ENCODE measurements around the gene LAMP1.
"Not testable (repeated sequence)": the region's sequence is repeated elsewhere in the genome, so short reads cannot be mapped to it uniquely, and the experiment has no call there.

Gene LAMP1

GRCh38 chr13:113296823-113297369, at the start of gene LAMP1:
Gene LAMP1, plus strand, starts transcription at chr13:113297239. Its CDS starts 196 bp downstream, at chr13:113297435.
- DNase-seq (ENCODE audit: low spot score) = peak; percentile 99

GRCh38 chr13:113252516-113253095, 44.4 kb upstream of the LAMP1 start:
- DNase-seq (ENCODE audit: low spot score) = no peak

GRCh38 chr13:113257908-113258307, 39.1 kb upstream of the LAMP1 start:
- DNase-seq (ENCODE audit: low spot score) = not testable (repeated sequence)

- DNase-seq (ENCODE audit: low spot score) = no peak
Measured at GRCh38 chr13:113258321-113259054, 38.6 kb upstream of the LAMP1 start.

GRCh38 chr13:113260996-113261395, 36.0 kb upstream of the LAMP1 start:
- no peak for DNase-seq (ENCODE audit: low spot score)

- DNase-seq (ENCODE audit: low spot score) = not testable (repeated sequence)
Measured at GRCh38 chr13:113263016-113263415, 34.0 kb upstream of the LAMP1 start.

- DNase-seq (ENCODE audit: low spot score) = no peak
Measured at GRCh38 chr13:113267642-113268405, 29.2 kb upstream of the LAMP1 start.

GRCh38 chr13:113272031-113272430, 25.0 kb upstream of the LAMP1 start:
- no peak for DNase-seq (ENCODE audit: low spot score)

- no peak for DNase-seq (ENCODE audit: low spot score)
Measured at GRCh38 chr13:113272701-113273181, 24.3 kb upstream of the LAMP1 start.

GRCh38 chr13:113273321-113273720, 23.7 kb upstream of the LAMP1 start:
- DNase-seq (ENCODE audit: low spot score) = no peak

- DNase-seq (ENCODE audit: low spot score) = peak; percentile 26
Measured at GRCh38 chr13:113273851-113274590, 23.0 kb upstream of the LAMP1 start.

- no peak for DNase-seq (ENCODE audit: low spot score)
Measured at GRCh38 chr13:113274721-113275120, 22.3 kb upstream of the LAMP1 start.

GRCh38 chr13:113275387-113275786, 21.7 kb upstream of the LAMP1 start:
- DNase-seq (ENCODE audit: low spot score) = peak; percentile 53

GRCh38 chr13:113280126-113280525, 16.9 kb upstream of the LAMP1 start:
- no peak for DNase-seq (ENCODE audit: low spot score)

- no peak for DNase-seq (ENCODE audit: low spot score)
Measured at GRCh38 chr13:113283904-113284303, 13.1 kb upstream of the LAMP1 start.

GRCh38 chr13:113288880-113289279, 8.2 kb upstream of the LAMP1 start:
- DNase-seq (ENCODE audit: low spot score) = no peak

GRCh38 chr13:113291129-113291528, 5.9 kb upstream of the LAMP1 start:
- DNase-seq (ENCODE audit: low spot score) = no peak

GRCh38 chr13:113292021-113292862, 4.8 kb upstream of the LAMP1 start:
- DNase-seq (ENCODE audit: low spot score) = peak; percentile 45

- no peak for DNase-seq (ENCODE audit: low spot score)
Measured at GRCh38 chr13:113293686-113294085, 3.4 kb upstream of the LAMP1 start.

GRCh38 chr13:113295776-113296175, 1.3 kb upstream of the LAMP1 start:
- no peak for DNase-seq (ENCODE audit: low spot score)
